SK-N-SH (cell line): Measurements from ENCODE around the gene BBS4.

Experiments
- CTCF ChIP-seq: fragments of 200-600 bp; sonication (generic); IDR thresholded peaks from 2 replicates; pipeline ENCODE4 v1.6.1; 2017; ENCODE audit warnings: antibody characterized with exemption, mild to moderate bottlenecking, moderate library complexity
- EZH2phosphoT487 ChIP-seq: fragments of 200-600 bp; sonication (generic); IDR thresholded peaks from 2 replicates; pipeline ENCODE4 v1.6.1; 2017; ENCODE audit warnings: low read depth, mixed run types, mild to moderate bottlenecking, antibody characterized with exemption, moderate library complexity, borderline replicate concordance
- RFX5 ChIP-seq: IDR thresholded peaks from 2 replicates; pipeline ENCODE4 v1.6.1; 2012; ENCODE audit warnings: mild to moderate bottlenecking, improper control_type of control experiment, low read length
- TAF1 ChIP-seq: IDR thresholded peaks from 2 replicates; pipeline ENCODE4 v1.6.1; 2012; ENCODE audit warnings: low read depth, mild to moderate bottlenecking, low read length, moderate library complexity, borderline replicate concordance
- TEAD4 ChIP-seq: IDR thresholded peaks from 2 replicates; pipeline ENCODE4 v1.4.0; 2012; ENCODE audit warnings: mild to moderate bottlenecking, borderline replicate concordance; ENCODE audit not compliant: insufficient read depth
- USF2 ChIP-seq: fragments of 150-350 bp; IDR thresholded peaks from 2 replicates; pipeline ENCODE4 v1.6.1; 2017; ENCODE audit warnings: antibody characterized with exemption, low read length, low read depth, borderline replicate concordance

- no peak for TF ChIP-seq CTCF
- no peak for TF ChIP-seq TAF1
- no peak for TF ChIP-seq USF2
- TF ChIP-seq RFX5, result no peak
- TF ChIP-seq TEAD4, result no peak
- TF ChIP-seq EZH2phosphoT487, result no peak
These were observed 3.2 kb upstream of the BBS4 start for GRCh38 chr15:72682772-72683171.
